Endothelial cell of umbilical vein (primary cell): ENCODE data around the gene TBCD. TPM values are rescaled to one million over a fixed set of nuclear protein-coding genes. Genes with fewer than 3 reads are reported as not detected.

ENCODE experiments used
- BruUV-seq: library from RNA; stranded (reverse); fragments of 400-500 nt; replicated peaks from 2 replicates; lab custom pipeline; 2021; lab: Mats Ljungman, UMichigan
- CTCF ChIA-PET: fragments of 300-600, 350-600 bp; sonication (Branson Sonifier 250); formaldehyde crosslinking; loops from one replicate; lab custom pipeline; 2021; ENCODE audit warnings: antibody characterized with exemption, inconsistent platforms; lab: Charles Lee
- POLR2A ChIA-PET: fragments of 300-600, 350-600 bp; sonication (Branson Sonifier 250); formaldehyde crosslinking; loops from one replicate; lab custom pipeline; 2021; ENCODE audit warnings: antibody characterized with exemption, inconsistent platforms; lab: Charles Lee
- DNase-seq: peaks from one replicate; pipeline ENCODE4 v3.0.0-alpha.2; 2011; ENCODE audit warnings: low read depth, low spot score
- FAIRE-seq: peaks from 2 replicates; lab custom pipeline; 2011; peaks lifted over from hg19 to GRCh38; lab: Jason Lieb, UNC
- H2AFZ ChIP-seq: 2 replicates; pipeline ENCODE4 v1.6.0; 2012; ENCODE audit warnings: low read depth, low read length, control low read depth, inconsistent platforms
- H3K27ac ChIP-seq: 2 replicates; pipeline ENCODE4 v1.5.1; 2011; ENCODE audit warnings: low read depth, mild to moderate bottlenecking, control low read depth, low read length, moderate library complexity; ENCODE audit not compliant: insufficient read depth
- H3K27me3 ChIP-seq, 2 experiments: 2 replicates each; pipeline versions ENCODE4 v1.6.0 to v1.6.1; 2011; ENCODE audit warnings: low read length in 2 of 2, mixed read lengths in 1 of 2; ENCODE audit not compliant: control insufficient read depth in 2 of 2, insufficient read depth in 2 of 2
- H3K36me3 ChIP-seq, 2 experiments: 2 replicates in 1 of 2; 3 replicates in 1 of 2; pipeline ENCODE4 v1.5.1; 2011; ENCODE audit warnings: low read length in 2 of 2, mild to moderate bottlenecking in 1 of 2, moderate library complexity in 1 of 2; ENCODE audit not compliant: control insufficient read depth in 2 of 2, insufficient read depth in 2 of 2; ENCODE audit errors: extremely low read depth in 1 of 2
- H3K4me1 ChIP-seq: 3 replicates; pipeline ENCODE4 v1.5.1; 2011; ENCODE audit warnings: mild to moderate bottlenecking, low read length; ENCODE audit not compliant: control insufficient read depth, insufficient read depth; ENCODE audit errors: extremely low read depth
- H3K4me2 ChIP-seq: 2 replicates; pipeline ENCODE4 v1.6.1; 2011; ENCODE audit warnings: low read length, control low read depth, mixed read lengths; ENCODE audit not compliant: insufficient read depth
- H3K4me3 ChIP-seq, 3 experiments: fragments of 200-600 bp in 1 of 3; sonication (generic), shearing (Covaris generic) in 1 of 3; replicated peaks in 1 of 3; 2 replicates each; pipeline ENCODE4 v1.5.1; 2011 to 2016; ENCODE audit warnings: control low read depth in 3 of 3, low read length in 3 of 3, mild to moderate bottlenecking in 2 of 3, inconsistent platforms in 1 of 3, low read depth in 1 of 3, moderate library complexity in 1 of 3; ENCODE audit not compliant: insufficient read depth in 1 of 3
- H3K79me2 ChIP-seq: 2 replicates; pipeline ENCODE4 v1.6.0; 2012; ENCODE audit warnings: low read length, inconsistent platforms; ENCODE audit not compliant: control insufficient read depth, insufficient read depth
- H3K9ac ChIP-seq: replicated peaks from 2 replicates; pipeline ENCODE3; 2011; ENCODE audit warnings: low read length, control low read depth; ENCODE audit not compliant: insufficient read depth; ENCODE audit errors: extremely low read depth
- H3K9me1 ChIP-seq: replicated peaks from 3 replicates; pipeline ENCODE4 v1.6.0; 2011; ENCODE audit warnings: mild to moderate bottlenecking, low read length; ENCODE audit not compliant: control insufficient read depth, insufficient read depth; ENCODE audit errors: extremely low read depth
- H3K9me3 ChIP-seq: replicated peaks from 2 replicates; pipeline ENCODE4 v1.5.1; 2012; ENCODE audit warnings: low read length, inconsistent platforms; ENCODE audit not compliant: control insufficient read depth, insufficient read depth
- H4K20me1 ChIP-seq: replicated peaks from 2 replicates; pipeline ENCODE3; 2011; ENCODE audit warnings: mild to moderate bottlenecking, low read length; ENCODE audit not compliant: control insufficient read depth, insufficient read depth; ENCODE audit errors: extremely low read depth
- CTCF ChIP-seq, 2 donors: IDR thresholded peaks; 1 replicate in 1 of 2; 2 replicates in 1 of 2; pipeline ENCODE4 v1.5.1; 2011; ENCODE audit warnings: low read length in 2 of 2, mild to moderate bottlenecking in 2 of 2, moderate library complexity in 2 of 2, control low read depth in 1 of 2, inconsistent platforms in 1 of 2, low read depth in 1 of 2; ENCODE audit not compliant: insufficient read depth in 1 of 2; ENCODE audit errors: extremely low read depth in 1 of 2
- FOS ChIP-seq: IDR thresholded peaks from 2 replicates; pipeline ENCODE4 v1.6.1; 2011; ENCODE audit warnings: mild to moderate bottlenecking, low read length, moderate library complexity, borderline replicate concordance; ENCODE audit not compliant: insufficient read depth
- JUN ChIP-seq: IDR thresholded peaks from 2 replicates; pipeline ENCODE4 v1.6.1; 2011; ENCODE audit warnings: borderline replicate concordance, low read depth; ENCODE audit not compliant: insufficient read length, insufficient read depth
- MYC ChIP-seq: IDR thresholded peaks from one replicate; pipeline ENCODE4 v1.6.1; 2011; ENCODE audit warnings: mild to moderate bottlenecking, low read depth, low read length
- POLR2A ChIP-seq: IDR thresholded peaks from 2 replicates; pipeline ENCODE4 v1.6.1; 2012; ENCODE audit warnings: low read depth, mild to moderate bottlenecking, control low read depth, low read length
- POLR2AphosphoS5 ChIP-seq: IDR thresholded peaks from 2 replicates; pipeline ENCODE4 v1.6.1; 2012; ENCODE audit warnings: low read depth, mild to moderate bottlenecking, control low read depth, low read length, moderate library complexity; ENCODE audit not compliant: insufficient read depth
- dilution Hi-C: fragments of 300-500 bp; cut with MboI; formaldehyde crosslinking; loops from one replicate; pipeline ENCODE4 v1.15.0; 2019; ENCODE audit warnings: low sequenced_read_pairs; ENCODE audit not compliant: extremely low pct_ligation_motif_present
- intact Hi-C: fragments of 100-400 bp; cut with micrococcal nuclease; formaldehyde crosslinking; loops from one replicate; pipeline ENCODE4 v1.10.0; 2022
- polyA plus RNA-seq, 4 experiments: library from polyadenylated mRNA; depleted of rRNA in 3 of 4; stranded (reverse) in 3 of 4; unstranded in 1 of 4; fragments of >200 nt; gene quantifications; 2 replicates each; pipeline versions ENCODE4 v1.2.1 to v1.2.3, GENCODE V29; 2011 to 2012; ENCODE audit warnings: missing spikeins in 1 of 4
- total RNA-seq: library from RNA; stranded (reverse); gene quantifications from 2 replicates; pipeline ENCODE4 v1.2.3, GENCODE V29; 2021
- TF ChIP-seq, protein P1 (sequence below): IDR thresholded peaks from 2 replicates; pipeline ENCODE4 v1.6.1; 2011; ENCODE audit not compliant: insufficient read depth, insufficient read length

TBCD gene
- total and polyA plus RNA-seq, 2 donors (not counting 3 experiments of a cell fraction or from before 2014, with no cell fraction given) = 121 to 145 TPM

DNA sequence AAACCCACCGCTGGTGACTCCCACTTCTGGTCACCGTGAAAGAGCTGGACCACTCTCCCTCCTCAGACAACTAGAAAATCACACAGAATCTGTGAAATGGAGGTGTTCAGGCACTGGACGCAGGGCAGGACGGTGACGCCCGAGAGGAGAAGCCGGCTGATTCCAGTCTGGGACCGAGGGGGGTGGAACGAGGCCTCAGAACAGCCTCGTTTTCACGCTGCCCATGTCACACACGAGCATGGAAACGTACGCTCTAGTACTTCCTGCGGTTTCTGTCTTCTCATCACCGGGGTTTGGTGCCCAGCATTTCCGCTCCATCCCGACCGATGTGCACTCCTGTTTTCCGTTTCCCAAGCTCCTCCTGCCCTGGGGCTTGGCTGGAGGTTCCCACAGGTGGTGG lies 225.7 kb downstream of the TBCD start:
- dilution Hi-C loops (no loop called here), intact Hi-C loops (no loop called here)
- H4K20me1 ChIP-seq = no peaks in the 10 kb centered on the region
- H3K9ac ChIP-seq = no peak overlapping the region
- ChIA-PET CTCF (no interaction called here), POLR2A (no interaction called here)
- no TSS peak for BruUV-seq
- H3K9me3 ChIP-seq = no peaks in the 10 kb centered on the region
- H3K4me2 ChIP-seq = no peak overlapping the region
- no peak for FAIRE-seq
- H2AFZ ChIP-seq = no peak overlapping the region
- H3K27ac ChIP-seq = no peak overlapping the region
- no peak for DNase-seq
- H3K27me3 ChIP-seq = no peaks in the 10 kb centered on the region
- H3K79me2 ChIP-seq = no peaks in the 10 kb centered on the region
- no peaks in the 10 kb centered on the region for H3K9me1 ChIP-seq
- H3K4me1 ChIP-seq = no peaks in the 10 kb centered on the region
- H3K4me3 ChIP-seq = no peak overlapping the region
- no peak for TF ChIP-seq JUN
- no peak for TF ChIP-seq CTCF (IDR thresholded peaks at IDR 0.05; ENCODE audit: extremely low read depth in 1 of 2, insufficient read depth in 1 of 2, low read depth in 1 of 2, low read length in 2 of 2)
- TF ChIP-seq POLR2AphosphoS5 = no peak
- no peak for TF ChIP-seq FOS
- TF ChIP-seq, protein P1, sequence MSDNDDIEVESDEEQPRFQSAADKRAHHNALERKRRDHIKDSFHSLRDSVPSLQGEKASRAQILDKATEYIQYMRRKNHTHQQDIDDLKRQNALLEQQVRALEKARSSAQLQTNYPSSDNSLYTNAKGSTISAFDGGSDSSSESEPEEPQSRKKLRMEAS = no peak
- TF ChIP-seq POLR2A = no peak
- no peak for TF ChIP-seq MYC
- H3K36me3 ChIP-seq = no peaks in the 10 kb centered on the region
